ENCODE data around the gene PPL. TPM values are rescaled to one million over a fixed set of nuclear protein-coding genes. Genes with fewer than 3 reads are reported as not detected.
"Not testable (repeated sequence)": the region's sequence is repeated elsewhere in the genome, so short reads cannot be mapped to it uniquely, and the experiment has no call there.

The PPL gene
- total and polyA plus RNA-seq, 2 of the 13 experiments (the other 11 are each of a cell fraction or from before 2014, with no cell fraction given), result 5.7 to 6.6 TPM

GRCh38 chr16:4963527-4963926, 26.6 kb upstream of the PPL start:
- FAIRE-seq; BruUV-seq (replicated peaks); H3K9ac ChIP-seq (ENCODE audit: insufficient read depth, low read depth, low read length); H3K9me3 ChIP-seq (ENCODE audit: low read length); H3K27ac ChIP-seq (ENCODE audit: extremely low read length, insufficient read depth, low read length); DNase-seq (ENCODE audit: low spot score); H3K79me2 ChIP-seq (ENCODE audit: insufficient read depth, low read length); H3K4me2 ChIP-seq (ENCODE audit: low read depth, low read length); H3K36me3 ChIP-seq (replicated peaks in 1 of 2; ENCODE audit: control insufficient read depth in 1 of 2, insufficient read depth in 2 of 2, low read length in 2 of 2); POLR2A ChIA-PET; H2AFZ ChIP-seq (ENCODE audit: low read length); intact Hi-C loops (cut with micrococcal nuclease; ENCODE audit: unreplicated experiment); H4K20me1 ChIP-seq (ENCODE audit: insufficient read depth, low read length); H3K4me1 ChIP-seq (ENCODE audit: insufficient read depth, low read length); CTCF ChIA-PET (ENCODE audit: low intra/inter-chr PET ratio, low total read pairs); H3K4me3 ChIP-seq (replicated peaks in 1 of 3; ENCODE audit: insufficient read depth in 1 of 3, low read depth in 2 of 3, low read length in 3 of 3); TF ChIP-seq NR2F6 (IDR thresholded peaks at IDR 0.05): not testable (repeated sequence)
- in situ Hi-C loops (cut with HindIII; ENCODE audit: extremely low pct_ligation_motif_present, low pct_unique_long_range_greater_than_20kb), result loop anchor here (5.0 to 25.0 kb wide), 2 partner anchors 61 to 451 kb away; no protein-coding TSS in a partner anchor
- 0 out of 2 replicates have a peak, but pooled peaks have one; percentile 22 for TF ChIP-seq NR2F6 (CRISPR knock-in tag; IDR thresholded peaks at IDR 0.05)
- peak; percentile 81 for TF ChIP-seq ATF3 (CRISPR knock-in tag; IDR thresholded peaks at IDR 0.05)
- TF ChIP-seq ZNF770 (CRISPR knock-in tag; IDR thresholded peaks at IDR 0.05), result peak; percentile 70; the same call in 1 of the 2 replicates
- TF ChIP-seq CEBPB (IDR thresholded peaks at IDR 0.05; ENCODE audit: borderline replicate concordance, low read depth, low read length), result peak; percentile 84
- peak; percentile 86 for TF ChIP-seq CEBPG (CRISPR knock-in tag; IDR thresholded peaks at IDR 0.05)
- 0 out of 2 replicates have a peak, but pooled peaks have one; percentile 10 for TF ChIP-seq ZNF121 (CRISPR knock-in tag; IDR thresholded peaks at IDR 0.05)
- 28% methylated on average over 7 of the region's 7 CpGs for WGBS (ENCODE audit: low lambda C conversion rate)
- H3K27me3 ChIP-seq (ENCODE audit: control insufficient read depth in 1 of 2, insufficient read depth in 2 of 2, low read length in 2 of 2), result peaks cover 0 to 24% of the 10 kb centered on the region in 2 experiments; a peak in 4 of 5 replicates
- 0 out of 3 replicates have a peak, but pooled peaks have one; percentile 12 for ATAC-seq

All from HepG2 (cell line).